GM12892 (cell line): ENCODE results near the gene WFDC1.

Experiments used
- POLR2A ChIP-seq: IDR thresholded peaks from 2 replicates; pipeline ENCODE4 v1.6.1; 2011; ENCODE audit warnings: low read depth, low read length, control low read depth
- POLR2AphosphoS5 ChIP-seq: IDR thresholded peaks from 2 replicates; pipeline ENCODE4 v1.6.1; 2011; ENCODE audit warnings: low read depth, low read length, control low read depth
- TAF1 ChIP-seq: IDR thresholded peaks from 2 replicates; pipeline ENCODE4 v1.6.1; 2011; ENCODE audit warnings: low read depth, mild to moderate bottlenecking, control low read depth, low read length, borderline replicate concordance

DNA sequence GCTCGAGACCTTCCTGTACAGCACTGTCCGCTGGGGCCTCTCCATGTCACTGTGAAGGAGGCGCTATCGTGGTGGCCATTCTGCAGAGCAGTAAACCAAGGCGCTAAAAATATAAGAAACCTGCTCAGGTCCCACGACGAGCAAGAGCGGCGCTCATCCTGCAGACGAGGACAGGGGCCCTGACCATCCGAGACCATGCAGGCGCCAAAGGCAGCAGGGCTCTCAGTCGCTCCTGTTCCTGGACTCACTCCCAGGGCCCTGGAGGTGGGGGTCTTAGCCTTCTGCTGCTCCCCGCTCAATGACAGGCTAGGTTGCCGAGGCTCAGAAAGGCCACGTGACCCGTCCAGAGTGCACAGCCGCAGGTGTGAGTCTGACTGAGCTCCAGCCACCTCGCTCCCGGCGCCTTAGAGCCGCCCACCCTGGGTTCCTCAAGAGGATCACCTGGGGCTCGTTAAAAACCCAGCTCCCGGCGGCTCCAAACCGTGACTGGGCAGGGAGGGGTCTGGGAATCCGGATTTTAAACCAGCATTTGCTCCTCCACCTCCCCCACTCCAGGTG lies 73.2 kb downstream of the WFDC1 start:
- TF ChIP-seq POLR2A: no peak
- TF ChIP-seq POLR2AphosphoS5: no peak
- no peak for TF ChIP-seq TAF1
